Upper lobe of right lung (tissue), 1 donor: ENCODE measurements around the gene WDR74. TPM values are rescaled to one million over a fixed set of nuclear protein-coding genes. Genes with fewer than 3 reads are reported as not detected.
A peak's percentile ranks its signal among the peaks of the same experiment; 100 is the strongest.

ENCODE experiments used
- ATAC-seq: fragments of 200-7000 bp; cut with Tn5 transposase; one replicate; pipeline ENCODE4 v1.9.1; 2020; ENCODE audit warnings: mild to moderate bottlenecking, moderate library complexity
- DNase-seq: peaks from one replicate; pipeline ENCODE4 v3.0.0-alpha.2; 2020
- H3K27ac ChIP-seq: fragments of 200-600 bp; one replicate; pipeline ENCODE4 v1.8.0; 2022
- H3K27me3 ChIP-seq: fragments of 200-600 bp; one replicate; pipeline ENCODE4 v1.8.0; 2022; ENCODE audit warnings: mild to moderate bottlenecking
- H3K36me3 ChIP-seq: fragments of 200-600 bp; one replicate; pipeline ENCODE4 v1.8.0; 2022
- H3K4me1 ChIP-seq: fragments of 200-600 bp; one replicate; pipeline ENCODE4 v1.8.0; 2022
- H3K4me3 ChIP-seq: fragments of 200-600 bp; one replicate; pipeline ENCODE4 v1.8.0; 2022; ENCODE audit warnings: mild to moderate bottlenecking
- H3K9me3 ChIP-seq: fragments of 200-600 bp; one replicate; pipeline ENCODE4 v1.8.0; 2022
- CTCF ChIP-seq: fragments of 200-600 bp; IDR thresholded peaks from one replicate; pipeline ENCODE4 v1.8.0; 2022; ENCODE audit warnings: antibody characterized with exemption
- intact Hi-C: fragments of 100-400 bp; cut with DNase I; formaldehyde crosslinking; loops from one replicate; pipeline ENCODE4 v1.11.0; 2022
- total RNA-seq: library from RNA; stranded (reverse); fragmentation: NEBNext Ultra II Directional; extraction: Animal tissue kit (Norgen Biotek cat#: 25700); gene quantifications from one replicate; pipeline ENCODE4 v1.2.1, GENCODE V29; 2021
- donor health status: DM: no; HTN: yes; CAD: no; lungs with severe emphysema.

The WDR74 gene
- total RNA-seq, 1 donor from 2014 or later: 43.9 TPM

- Histone ChIP-seq H3K27ac (no peak overlapping the region), H3K36me3 (peaks cover 95% of the 10 kb centered on the region), H3K4me3 (no peak overlapping the region), H3K27me3 (no peaks in the 10 kb centered on the region), H3K9me3 (no peaks in the 10 kb centered on the region), H3K4me1 (peaks cover 5% of the 10 kb centered on the region)
- no peak for DNase-seq
- intact Hi-C loops: no loop called here
- no peak for ATAC-seq
- no peak for TF ChIP-seq CTCF
Measured at GRCh38 chr11:62823677-62824076, 15.7 kb downstream of the WDR74 start.

- intact Hi-C loops: no loop called here
- TF ChIP-seq CTCF: no peak
- DNase-seq (no peak), ATAC-seq (no peak)
- Histone ChIP-seq H3K9me3 (no peaks in the 10 kb centered on the region), H3K27me3 (no peaks in the 10 kb centered on the region), H3K4me3 (no peak overlapping the region), H3K27ac (peak overlapping the region; percentile 2), H3K4me1 (no peaks in the 10 kb centered on the region), H3K36me3 (peaks cover 65% of the 10 kb centered on the region)
Measured at GRCh38 chr11:62817129-62817528, 22.3 kb downstream of the WDR74 start.

GRCh38 chr11:62816557-62816956 lies 22.8 kb downstream of the WDR74 start:
- ATAC-seq (peak; percentile 73), DNase-seq (no peak)
- Histone ChIP-seq H3K4me3 (no peak overlapping the region), H3K4me1 (no peaks in the 10 kb centered on the region), H3K27ac (peak overlapping the region; percentile 2), H3K27me3 (no peaks in the 10 kb centered on the region), H3K36me3 (peaks cover 59% of the 10 kb centered on the region), H3K9me3 (no peaks in the 10 kb centered on the region)
- intact Hi-C loops: no loop called here
- no peak for TF ChIP-seq CTCF

- intact Hi-C loops: no loop called here
- Histone ChIP-seq H3K27me3 (no peaks in the 10 kb centered on the region), H3K36me3 (peaks cover 13% of the 10 kb centered on the region), H3K4me3 (no peak overlapping the region), H3K27ac (no peak overlapping the region), H3K9me3 (no peaks in the 10 kb centered on the region), H3K4me1 (peaks cover 5% of the 10 kb centered on the region)
- TF ChIP-seq CTCF: no peak
- DNase-seq (no peak), ATAC-seq (no peak)
Measured at GRCh38 chr11:62811659-62812058, 27.7 kb downstream of the WDR74 start.

GRCh38 chr11:62810748-62811147 lies 28.6 kb downstream of the WDR74 start:
- ATAC-seq: no peak
- intact Hi-C loops: no loop called here

More at GRCh38 chr11:62810748-62811147, 28.6 kb downstream of the WDR74 start:
- H3K36me3 ChIP-seq: peaks cover 6% of the 10 kb centered on the region
- no peak overlapping the region for H3K27ac ChIP-seq
- TF ChIP-seq CTCF: no peak
- H3K27me3 ChIP-seq: no peaks in the 10 kb centered on the region
- H3K4me3 ChIP-seq: no peak overlapping the region
- DNase-seq: no peak
- H3K9me3 ChIP-seq: no peaks in the 10 kb centered on the region
- peaks cover 14% of the 10 kb centered on the region for H3K4me1 ChIP-seq
